ENCODE measurements around the gene FLRT3.

The FLRT3 gene

DNA sequence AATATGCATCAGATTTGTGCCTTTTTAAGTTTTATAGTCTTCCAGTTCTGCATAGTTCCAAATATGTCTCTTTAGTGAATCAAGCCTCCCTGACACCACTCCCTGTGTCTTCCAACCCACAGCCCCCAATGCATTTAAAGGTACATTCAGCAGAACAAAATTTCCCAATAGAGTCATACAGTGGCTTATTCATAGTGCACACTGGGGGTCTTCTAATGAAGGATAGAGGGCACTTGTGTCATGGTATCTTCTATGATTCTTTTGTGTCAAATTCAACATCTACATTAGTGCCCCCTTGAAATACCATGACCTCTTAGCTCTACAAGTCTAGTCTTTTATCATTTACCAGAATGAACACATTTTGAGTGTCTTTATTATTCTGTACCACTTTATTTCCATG lies 33.8 kb downstream of the FLRT3 start:
- TF ChIP-seq, protein P1, sequence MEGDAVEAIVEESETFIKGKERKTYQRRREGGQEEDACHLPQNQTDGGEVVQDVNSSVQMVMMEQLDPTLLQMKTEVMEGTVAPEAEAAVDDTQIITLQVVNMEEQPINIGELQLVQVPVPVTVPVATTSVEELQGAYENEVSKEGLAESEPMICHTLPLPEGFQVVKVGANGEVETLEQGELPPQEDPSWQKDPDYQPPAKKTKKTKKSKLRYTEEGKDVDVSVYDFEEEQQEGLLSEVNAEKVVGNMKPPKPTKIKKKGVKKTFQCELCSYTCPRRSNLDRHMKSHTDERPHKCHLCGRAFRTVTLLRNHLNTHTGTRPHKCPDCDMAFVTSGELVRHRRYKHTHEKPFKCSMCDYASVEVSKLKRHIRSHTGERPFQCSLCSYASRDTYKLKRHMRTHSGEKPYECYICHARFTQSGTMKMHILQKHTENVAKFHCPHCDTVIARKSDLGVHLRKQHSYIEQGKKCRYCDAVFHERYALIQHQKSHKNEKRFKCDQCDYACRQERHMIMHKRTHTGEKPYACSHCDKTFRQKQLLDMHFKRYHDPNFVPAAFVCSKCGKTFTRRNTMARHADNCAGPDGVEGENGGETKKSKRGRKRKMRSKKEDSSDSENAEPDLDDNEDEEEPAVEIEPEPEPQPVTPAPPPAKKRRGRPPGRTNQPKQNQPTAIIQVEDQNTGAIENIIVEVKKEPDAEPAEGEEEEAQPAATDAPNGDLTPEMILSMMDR (IDR thresholded peaks at IDR 0.05; ENCODE audit: low read depth, low read length), result no peak

DNA sequence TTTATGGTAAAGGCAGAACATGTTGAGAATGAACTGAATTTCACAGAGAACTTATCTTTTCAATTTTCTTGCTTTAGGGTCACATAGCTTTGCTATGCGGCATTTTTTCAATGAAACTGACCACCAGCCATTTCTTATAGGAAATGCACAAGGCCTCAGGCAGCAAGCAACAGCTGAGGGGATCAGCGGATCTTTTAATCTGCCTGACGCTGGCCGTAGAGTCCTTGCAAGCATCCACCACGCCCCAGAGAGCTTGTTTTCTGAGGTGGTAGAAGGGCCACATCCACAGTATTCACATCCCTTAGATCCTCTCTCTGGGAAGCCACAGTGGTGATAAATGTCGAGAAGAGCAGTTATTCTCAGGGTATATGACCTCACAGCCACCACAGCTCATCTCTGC lies 34.3 kb downstream of the FLRT3 start:
- no peak overlapping the region for H3K4me3 ChIP-seq (ENCODE audit: low read depth, low read length)
- TF ChIP-seq, protein P1 (IDR thresholded peaks at IDR 0.05; ENCODE audit: low read depth, low read length), result no peak

More for the DNA sequence above, 33.8 kb downstream of the FLRT3 start:
- H3K4me3 ChIP-seq (ENCODE audit: low read depth, low read length), result no peak overlapping the region

DNA sequence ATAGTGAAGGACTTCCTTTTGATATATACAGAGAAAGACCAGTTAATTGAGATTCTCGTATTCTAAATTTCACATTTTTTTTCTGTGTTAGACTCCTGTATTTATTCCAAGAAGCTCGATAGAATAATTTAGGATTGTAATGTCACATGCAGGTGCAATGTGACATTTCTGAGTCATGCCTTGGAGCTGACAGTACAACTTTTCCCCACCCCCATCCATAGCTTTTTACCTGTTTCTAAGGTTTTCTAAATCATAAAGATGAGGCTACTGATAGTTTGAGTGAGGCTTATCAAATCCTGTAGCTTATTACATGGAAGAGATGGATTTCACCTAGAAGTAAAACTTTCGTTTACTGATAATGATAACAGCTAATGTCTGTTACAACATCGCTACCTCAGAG lies 37.6 kb downstream of the FLRT3 start:
- TF ChIP-seq, protein P1 (IDR thresholded peaks at IDR 0.05; ENCODE audit: low read depth, low read length), result no peak
- no peak overlapping the region for H3K4me3 ChIP-seq (ENCODE audit: low read depth, low read length)

DNA sequence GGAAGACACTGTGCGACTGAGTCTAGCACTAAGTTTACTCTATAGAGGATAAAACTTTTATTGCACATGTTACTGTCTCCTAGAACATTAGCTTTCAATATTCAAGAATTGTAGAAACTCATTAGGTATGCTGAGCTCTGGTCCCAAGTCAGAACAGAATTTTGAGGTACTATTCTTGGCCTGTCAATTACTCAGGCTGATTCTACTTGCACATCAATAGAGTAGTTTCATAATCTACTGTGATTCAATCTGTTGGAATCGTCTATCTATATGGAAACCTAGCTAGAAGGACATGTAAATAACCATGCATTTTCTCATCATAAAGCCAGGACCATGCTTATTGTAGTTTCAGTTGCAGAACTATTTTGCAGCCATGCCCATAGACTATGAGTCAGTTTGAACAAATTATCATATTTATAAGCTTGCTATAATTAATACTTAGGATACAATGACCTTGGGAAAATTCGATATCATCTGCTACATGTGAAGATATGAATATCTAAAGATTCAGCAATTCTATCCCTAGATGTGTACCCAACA lies 41.6 kb downstream of the FLRT3 start:
- TF ChIP-seq, protein P1 (IDR thresholded peaks at IDR 0.05; ENCODE audit: low read depth, low read length), result no peak
- H3K4me3 ChIP-seq (ENCODE audit: low read depth, low read length), result no peak overlapping the region

DNA sequence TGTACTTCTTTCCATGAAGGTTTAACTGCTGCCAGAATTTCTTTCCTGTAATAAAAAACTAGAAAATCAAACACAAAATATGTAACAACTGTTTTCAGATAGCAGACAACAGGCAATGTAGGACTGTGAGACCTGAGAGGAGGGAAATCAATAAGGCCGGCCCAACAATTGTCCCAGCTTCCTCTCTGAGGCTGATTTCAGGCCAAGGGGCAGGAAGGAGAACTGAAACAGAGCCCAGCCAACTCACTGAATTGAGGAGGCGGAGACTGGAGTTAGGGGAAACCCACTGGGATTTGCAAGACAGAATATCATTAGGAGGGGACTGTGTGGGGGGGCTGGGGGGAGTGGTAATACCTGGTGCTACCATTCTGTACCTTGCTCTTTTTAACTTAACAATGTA lies 42.2 kb downstream of the FLRT3 start:
- TF ChIP-seq, protein P1 (IDR thresholded peaks at IDR 0.05; ENCODE audit: low read depth, low read length), result no peak
- no peak overlapping the region for H3K4me3 ChIP-seq (ENCODE audit: low read depth, low read length)

DNA sequence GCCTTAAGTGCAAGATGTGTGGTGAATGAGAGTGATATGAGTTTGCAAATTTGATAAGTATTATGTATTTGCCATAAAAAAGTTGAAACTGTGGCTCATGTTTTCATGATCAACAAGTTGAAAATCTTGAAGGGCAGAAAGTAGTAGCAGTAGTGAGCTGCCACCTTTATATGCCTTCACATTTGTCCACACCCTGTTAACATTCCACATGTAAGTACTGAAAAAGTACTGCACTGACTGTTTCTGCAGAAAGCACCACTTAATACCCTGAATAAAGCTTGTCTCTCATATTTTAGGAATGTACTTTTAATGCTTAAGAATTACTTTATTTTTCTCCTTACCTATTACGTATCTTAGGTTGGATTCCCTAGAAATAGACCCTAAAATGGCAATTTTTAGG lies 45.9 kb downstream of the FLRT3 start:
- TF ChIP-seq, protein P1 (IDR thresholded peaks at IDR 0.05; ENCODE audit: low read depth, low read length), result no peak
- H3K4me3 ChIP-seq (ENCODE audit: low read depth, low read length), result no peak overlapping the region

DNA sequence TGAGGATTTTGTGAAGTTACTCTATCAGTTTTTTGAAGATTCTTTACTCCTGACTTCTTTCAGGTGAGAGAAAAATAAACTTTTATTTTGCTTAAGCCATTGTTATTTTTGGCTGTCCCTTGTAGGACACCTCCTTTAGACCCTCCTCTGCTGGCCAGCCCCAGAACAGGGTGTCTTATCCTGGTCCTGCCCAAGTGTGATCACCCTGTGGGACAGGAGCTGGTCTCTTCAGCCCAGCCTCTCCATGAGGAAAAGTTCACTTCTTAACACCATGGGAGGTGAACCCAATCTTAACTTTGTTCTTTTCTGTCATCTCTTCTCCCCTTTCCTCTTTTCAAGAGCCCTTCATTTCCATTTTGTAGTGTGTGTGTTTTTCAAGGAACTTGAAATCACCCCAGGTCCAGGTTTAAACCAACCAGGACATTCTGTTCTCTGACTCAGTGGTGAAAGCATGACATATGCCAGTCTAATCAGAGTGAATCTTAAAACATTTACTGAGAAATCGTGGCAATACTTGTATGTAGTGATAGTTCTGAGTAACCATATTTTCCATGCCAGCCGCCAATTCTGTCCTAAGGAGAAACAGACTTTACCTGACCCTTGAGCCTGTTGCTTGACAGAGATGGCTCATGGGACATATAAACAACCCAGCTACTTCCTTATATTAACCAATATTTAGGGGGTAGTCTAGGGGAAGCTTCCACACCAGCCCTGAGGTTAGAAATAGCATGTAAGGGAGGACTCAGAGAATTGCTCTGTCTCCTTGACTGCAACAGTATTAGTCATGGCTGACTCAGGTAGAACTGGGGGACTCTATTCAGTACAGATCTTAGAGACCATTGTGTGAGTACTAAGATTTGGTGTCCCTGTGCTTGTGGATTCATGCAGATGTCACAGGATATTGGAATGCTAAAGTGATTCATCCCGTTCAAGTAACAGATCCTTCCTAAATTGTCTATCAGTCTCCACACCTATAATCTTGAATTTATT lies 48.8 kb downstream of the FLRT3 start:
- TF ChIP-seq, protein P1 (IDR thresholded peaks at IDR 0.05; ENCODE audit: low read depth, low read length), result no peak
- no peak overlapping the region for H3K4me3 ChIP-seq (ENCODE audit: low read depth, low read length)

Data from WI38 (cell line).